Prostate gland (tissue), 2 donors: ENCODE measurements around the gene SLC41A2. TPM values are rescaled to one million over a fixed set of nuclear protein-coding genes. Genes with fewer than 3 reads are reported as not detected.
"Not testable (repeated sequence)": the region's sequence is repeated elsewhere in the genome, so short reads cannot be mapped to it uniquely, and the experiment has no call there.

Experiments used
- DNase-seq: peaks from one replicate; pipeline ENCODE4 v3.0.0-alpha.2; 2019; ENCODE audit warnings: low spot score
- H3K27ac ChIP-seq, 2 donors: fragments of 200-600 bp; sonication (generic); 2 replicates each; pipeline ENCODE4 v1.5.1; 2017 to 2019
- H3K27me3 ChIP-seq: fragments of 200-600 bp; sonication (generic); replicated peaks from 2 replicates; pipeline ENCODE4 v1.5.1; 2019; ENCODE audit not compliant: insufficient read depth
- H3K36me3 ChIP-seq, 2 donors: fragments of 200-600 bp; sonication (generic); 1 replicate in 1 of 2; 2 replicates in 1 of 2; pipeline versions ENCODE4 v1.5.1 to v1.8.1; 2017 to 2019
- H3K4me1 ChIP-seq: fragments of 200-600 bp; sonication (generic); replicated peaks from 2 replicates; pipeline ENCODE4 v1.5.1; 2019
- H3K4me3 ChIP-seq, 2 donors: fragments of 200-600 bp; sonication (generic); 2 replicates each; pipeline ENCODE4 v1.5.1; 2017 to 2019
- H3K9me3 ChIP-seq: fragments of 200-600 bp; sonication (generic); 2 replicates; pipeline ENCODE4 v1.5.1; 2017
- CTCF ChIP-seq, 4 experiments: fragments of 200-600 bp in 2 of 4; fragments of 450-650 bp in 2 of 4; sonication (generic) in 2 of 4; IDR thresholded peaks; 1 replicate in 3 of 4; 2 replicates in 1 of 4; pipeline ENCODE4 v1.5.1; 2016 to 2019; ENCODE audit warnings: antibody characterized with exemption in 4 of 4, mild to moderate bottlenecking in 2 of 4, moderate library complexity in 2 of 4
- POLR2A ChIP-seq: fragments of 450-650 bp; IDR thresholded peaks from one replicate; pipeline ENCODE4 v1.6.1; 2016; ENCODE audit warnings: antibody characterized with exemption, mild to moderate bottlenecking
- POLR2AphosphoS5 ChIP-seq: sonication (generic); formaldehyde crosslinking; IDR thresholded peaks from one replicate; pipeline ENCODE4 v1.6.1; 2017; ENCODE audit warnings: antibody characterized with exemption
- WGBS: methylation state at CpG from one replicate; pipeline ENCODE4 v1.1.5; 2018; 5-methylcytosine and 5-hydroxymethylcytosine counted together
- intact Hi-C: fragments of 100-400 bp; cut with DNase I; formaldehyde crosslinking; loops from one replicate; pipeline ENCODE4 v1.14.2; 2022
- total RNA-seq, 2 donors: library from RNA; depleted of rRNA; stranded (reverse); fragments of >200 nt; gene quantifications; one replicate each; pipeline ENCODE4 v1.1.0, GENCODE V29; 2016

SLC41A2 gene
- total RNA-seq, 2 donors from 2014 or later = 10.3 to 18.7 TPM

DNA sequence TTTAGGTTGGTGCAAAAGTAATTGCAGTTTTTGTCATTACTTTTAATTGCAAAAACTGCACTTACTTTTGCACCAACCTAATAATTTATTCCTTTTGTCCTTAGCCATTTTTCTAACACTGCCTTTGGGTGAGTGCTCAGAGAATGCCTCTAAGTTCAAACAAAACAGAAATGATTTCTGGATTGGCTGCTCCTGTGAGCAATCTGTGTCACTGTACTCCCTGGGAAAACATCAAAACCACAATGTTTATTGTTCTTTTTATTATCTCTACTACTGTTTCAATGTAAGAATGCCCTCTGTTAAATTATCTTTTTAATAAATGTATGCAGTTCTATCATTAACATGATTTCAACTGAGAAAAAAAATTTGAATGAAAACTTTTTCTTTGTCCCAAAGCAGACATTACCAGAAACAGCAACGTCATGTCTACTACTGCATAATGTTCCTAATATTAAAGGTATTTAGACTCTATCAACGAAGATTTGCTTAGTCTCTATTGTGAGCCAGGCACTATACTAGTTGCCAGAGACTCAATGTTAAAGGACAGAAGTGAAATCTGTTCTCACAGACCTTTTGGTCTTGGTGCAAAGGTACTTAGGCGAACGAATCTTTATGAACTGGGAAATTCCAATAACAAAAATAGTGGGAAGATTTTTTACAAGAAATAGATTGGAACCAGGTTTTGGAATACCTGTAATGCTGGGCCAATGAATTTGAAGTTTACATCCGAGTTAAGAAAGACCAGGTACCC lies 6.2 kb downstream of the SLC41A2 start:
- WGBS = 81% methylated on average over 5 of the region's 5 CpGs
- H3K9me3 ChIP-seq = no peaks in the 10 kb centered on the region
- intact Hi-C loops = no loop called here
- TF ChIP-seq POLR2AphosphoS5 = peak; percentile 41
- TF ChIP-seq POLR2A = no peak
- H3K36me3 ChIP-seq = no peaks in the 10 kb centered on the region
- DNase-seq = no peak
- no peaks in the 10 kb centered on the region for H3K4me1 ChIP-seq
- H3K27ac ChIP-seq = no peak overlapping the region
- H3K27me3 ChIP-seq = no peaks in the 10 kb centered on the region
- H3K4me3 ChIP-seq = no peak overlapping the region

DNA sequence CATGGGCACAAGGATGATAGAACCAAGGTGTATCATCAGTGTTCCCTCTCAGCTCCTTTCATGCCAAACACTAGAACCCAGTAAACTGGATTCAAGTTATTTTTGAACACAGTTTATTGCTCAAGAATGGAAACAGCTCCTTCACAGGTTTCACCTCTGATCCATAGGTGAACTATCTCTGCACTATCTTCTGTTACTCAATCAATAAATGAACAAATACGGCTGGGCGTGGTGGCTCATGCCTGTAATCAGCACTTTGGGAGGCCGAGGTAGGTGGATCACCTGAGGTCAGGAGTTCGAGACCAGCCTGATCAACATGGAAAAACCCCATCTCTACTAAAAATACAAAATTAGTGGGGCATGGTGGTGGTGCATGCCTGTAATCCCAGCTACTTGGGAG lies 9.4 kb downstream of the SLC41A2 start:
- DNase-seq, H3K36me3 ChIP-seq, H3K9me3 ChIP-seq, H3K27ac ChIP-seq, intact Hi-C loops, H3K4me3 ChIP-seq, H3K4me1 ChIP-seq, H3K27me3 ChIP-seq: not testable (repeated sequence)
- 90% methylated on average over 4 of the region's 4 CpGs for WGBS

GRCh38 chr12:104944252-104944651 lies 13.8 kb downstream of the SLC41A2 start:
- WGBS = 89% methylated on average over 3 of the region's 3 CpGs
- no peaks in the 10 kb centered on the region for H3K27me3 ChIP-seq
- H3K4me3 ChIP-seq = no peak overlapping the region
- no peaks in the 10 kb centered on the region for H3K4me1 ChIP-seq
- intact Hi-C loops = no loop called here
- no peaks in the 10 kb centered on the region for H3K36me3 ChIP-seq
- TF ChIP-seq POLR2AphosphoS5 (no peak), CTCF (IDR thresholded peaks at IDR 0.05) (no peak), POLR2A (no peak)
- no peak for DNase-seq
- no peaks in the 10 kb centered on the region for H3K9me3 ChIP-seq
- no peak overlapping the region for H3K27ac ChIP-seq

- WGBS = 97% methylated on average over 8 of the region's 8 CpGs
Measured at GRCh38 chr12:104943401-104943800, 14.7 kb downstream of the SLC41A2 start.

GRCh38 chr12:104942075-104942474 lies 16.0 kb downstream of the SLC41A2 start:
- no peak for TF ChIP-seq CTCF (IDR thresholded peaks at IDR 0.05)
- TF ChIP-seq POLR2AphosphoS5 = no peak
- no peak for TF ChIP-seq POLR2A
- H3K36me3 ChIP-seq = no peaks in the 10 kb centered on the region
- no peaks in the 10 kb centered on the region for H3K9me3 ChIP-seq
- no peak for DNase-seq
- no peaks in the 10 kb centered on the region for H3K27me3 ChIP-seq
- WGBS = 93% methylated on average over 4 of the region's 4 CpGs
- no peak overlapping the region for H3K4me3 ChIP-seq
- no peaks in the 10 kb centered on the region for H3K4me1 ChIP-seq
- intact Hi-C loops = no loop called here
- no peak overlapping the region for H3K27ac ChIP-seq

More at GRCh38 chr12:104943401-104943800, 14.7 kb downstream of the SLC41A2 start:
- H3K27ac ChIP-seq, H3K4me3 ChIP-seq, H3K4me1 ChIP-seq, H3K9me3 ChIP-seq, DNase-seq, H3K27me3 ChIP-seq, H3K36me3 ChIP-seq, intact Hi-C loops: not testable (repeated sequence)

GRCh38 chr12:104941454-104941853 lies 16.6 kb downstream of the SLC41A2 start:
- Histone ChIP-seq H3K4me1 (no peaks in the 10 kb centered on the region), H3K27ac (no peak overlapping the region), H3K4me3 (no peak overlapping the region), H3K9me3 (no peaks in the 10 kb centered on the region), H3K27me3 (no peaks in the 10 kb centered on the region), H3K36me3 (no peaks in the 10 kb centered on the region)
- intact Hi-C loops = no loop called here
- WGBS = 44% methylated on average over 3 of the region's 3 CpGs
- TF ChIP-seq CTCF (IDR thresholded peaks at IDR 0.05) (no peak), POLR2AphosphoS5 (peak; percentile 8), POLR2A (no peak)
- DNase-seq = no peak
